ENCODE results near the gene PLEKHG3.
A peak's percentile ranks its signal among the peaks of the same experiment; 100 is the strongest.

Gene PLEKHG3

GRCh38 chr14:64721899-64722298 lies 17.7 kb downstream of the PLEKHG3 start:
- no peak for TF ChIP-seq POLR2A (IDR thresholded peaks at IDR 0.05; ENCODE audit: low read depth, low read length)
- DNase-seq (ENCODE audit: insufficient read length, low spot score) (no peak), FAIRE-seq (no peak)

GRCh38 chr14:64722842-64723447 lies 18.7 kb downstream of the PLEKHG3 start:
- no peak for FAIRE-seq
- TF ChIP-seq POLR2A (IDR thresholded peaks at IDR 0.05; ENCODE audit: low read depth, low read length): no peak

GRCh38 chr14:64723691-64724577 lies 19.7 kb downstream of the PLEKHG3 start:
- no peak for FAIRE-seq
- no peak for DNase-seq (ENCODE audit: insufficient read length, low spot score)
- TF ChIP-seq POLR2A (IDR thresholded peaks at IDR 0.05; ENCODE audit: low read depth, low read length): no peak

More at GRCh38 chr14:64722842-64723447, 18.7 kb downstream of the PLEKHG3 start:
- no peak for DNase-seq (ENCODE audit: insufficient read length, low spot score)

GRCh38 chr14:64724578-64724930 lies 20.3 kb downstream of the PLEKHG3 start:
- TF ChIP-seq POLR2A (IDR thresholded peaks at IDR 0.05; ENCODE audit: low read depth, low read length): no peak
- FAIRE-seq (no peak), DNase-seq (ENCODE audit: insufficient read length, low spot score) (no peak)

GRCh38 chr14:64725261-64725815 lies 21.1 kb downstream of the PLEKHG3 start:
- no peak for TF ChIP-seq POLR2A (IDR thresholded peaks at IDR 0.05; ENCODE audit: low read depth, low read length)
- FAIRE-seq (no peak), DNase-seq (ENCODE audit: insufficient read length, low spot score) (no peak)

- no peak for TF ChIP-seq POLR2A (IDR thresholded peaks at IDR 0.05; ENCODE audit: low read depth, low read length)
- FAIRE-seq (no peak), DNase-seq (ENCODE audit: insufficient read length, low spot score) (no peak)
Observed at GRCh38 chr14:64725879-64726584, 21.8 kb downstream of the PLEKHG3 start.

GRCh38 chr14:64726585-64726890 lies 22.3 kb downstream of the PLEKHG3 start:
- DNase-seq (ENCODE audit: insufficient read length, low spot score): peak; percentile 90
- peak; percentile 93 for FAIRE-seq
- TF ChIP-seq POLR2A (IDR thresholded peaks at IDR 0.05; ENCODE audit: low read depth, low read length): no peak

GRCh38 chr14:64727551-64728071 lies 23.4 kb downstream of the PLEKHG3 start:
- FAIRE-seq (no peak), DNase-seq (ENCODE audit: insufficient read length, low spot score) (no peak)
- no peak for TF ChIP-seq POLR2A (IDR thresholded peaks at IDR 0.05; ENCODE audit: low read depth, low read length)

GRCh38 chr14:64728106-64728505 lies 23.9 kb downstream of the PLEKHG3 start:
- DNase-seq (ENCODE audit: insufficient read length, low spot score) (no peak), FAIRE-seq (no peak)
- no peak for TF ChIP-seq POLR2A (IDR thresholded peaks at IDR 0.05; ENCODE audit: low read depth, low read length)

GRCh38 chr14:64728856-64729255 lies 24.6 kb downstream of the PLEKHG3 start:
- no peak for DNase-seq (ENCODE audit: insufficient read length, low spot score)
- TF ChIP-seq POLR2A (IDR thresholded peaks at IDR 0.05; ENCODE audit: low read depth, low read length): no peak
- no peak for FAIRE-seq

GRCh38 chr14:64729386-64730060 lies 25.3 kb downstream of the PLEKHG3 start:
- FAIRE-seq (no peak), DNase-seq (ENCODE audit: insufficient read length, low spot score) (no peak)
- no peak for TF ChIP-seq POLR2A (IDR thresholded peaks at IDR 0.05; ENCODE audit: low read depth, low read length)

GRCh38 chr14:64730061-64730440 lies 25.8 kb downstream of the PLEKHG3 start:
- FAIRE-seq: no peak
- no peak for TF ChIP-seq POLR2A (IDR thresholded peaks at IDR 0.05; ENCODE audit: low read depth, low read length)
- no peak for DNase-seq (ENCODE audit: insufficient read length, low spot score)

GRCh38 chr14:64730681-64731080 lies 26.5 kb downstream of the PLEKHG3 start:
- FAIRE-seq: no peak

More at GRCh38 chr14:64730681-64731080, 26.5 kb downstream of the PLEKHG3 start:
- no peak for DNase-seq (ENCODE audit: insufficient read length, low spot score)
- no peak for TF ChIP-seq POLR2A (IDR thresholded peaks at IDR 0.05; ENCODE audit: low read depth, low read length)
